Brain microvascular endothelial cell (primary cell): ENCODE results near the gene DIS3L2.

Source experiments
- DNase-seq: peaks from one replicate; pipeline ENCODE4 v3.0.0-alpha.2; 2020
- H3K27ac ChIP-seq: fragments of 250-450 bp; sonication (Bioruptor Pico); 2 replicates; pipeline ENCODE4 v1.5.1; 2020; ENCODE audit warnings: mild to moderate bottlenecking, moderate library complexity
- H3K27me3 ChIP-seq: fragments of 250-450 bp; sonication (Bioruptor Pico); replicated peaks from 2 replicates; pipeline ENCODE4 v1.5.1; 2020; ENCODE audit warnings: mild to moderate bottlenecking
- H3K36me3 ChIP-seq: fragments of 250-450 bp; sonication (Bioruptor Pico); replicated peaks from 2 replicates; pipeline ENCODE4 v1.5.1; 2020; ENCODE audit warnings: mild to moderate bottlenecking
- H3K4me3 ChIP-seq: 2 replicates; pipeline ENCODE4 v1.5.1; 2011; ENCODE audit warnings: low read depth, mild to moderate bottlenecking, control low read depth, low read length, moderate library complexity
- CTCF ChIP-seq: IDR thresholded peaks from 2 replicates; pipeline ENCODE4 v1.5.1; 2011; ENCODE audit warnings: low read depth, mild to moderate bottlenecking, moderate library complexity, low read length, control low read depth, inconsistent platforms; ENCODE audit errors: missing control alignments
- in situ Hi-C: cut with HindIII; loops from 2 replicates; pipeline ENCODE4 v1.10.0; 2017; ENCODE audit warnings: low sequenced_read_pairs, low pct_ligation_motif_present

The DIS3L2 gene

GRCh38 chr2:232116852-232117251 is 155.3 kb downstream of the DIS3L2 start:
- in situ Hi-C loops = no loop called here
- no peak for DNase-seq

GRCh38 chr2:232117413-232117812 is 155.9 kb downstream of the DIS3L2 start:
- Histone ChIP-seq H3K36me3 (no peaks in the 10 kb centered on the region), H3K4me3 (no peak overlapping the region), H3K27me3 (no peaks in the 10 kb centered on the region), H3K27ac (no peak overlapping the region)
- TF ChIP-seq CTCF = no peak
- no peak for DNase-seq
- in situ Hi-C loops = no loop called here

More at GRCh38 chr2:232116852-232117251, 155.3 kb downstream of the DIS3L2 start:
- H3K36me3 ChIP-seq = no peaks in the 10 kb centered on the region
- H3K27me3 ChIP-seq = no peaks in the 10 kb centered on the region
- TF ChIP-seq CTCF = no peak
- no peak overlapping the region for H3K27ac ChIP-seq
- no peak overlapping the region for H3K4me3 ChIP-seq

DNA sequence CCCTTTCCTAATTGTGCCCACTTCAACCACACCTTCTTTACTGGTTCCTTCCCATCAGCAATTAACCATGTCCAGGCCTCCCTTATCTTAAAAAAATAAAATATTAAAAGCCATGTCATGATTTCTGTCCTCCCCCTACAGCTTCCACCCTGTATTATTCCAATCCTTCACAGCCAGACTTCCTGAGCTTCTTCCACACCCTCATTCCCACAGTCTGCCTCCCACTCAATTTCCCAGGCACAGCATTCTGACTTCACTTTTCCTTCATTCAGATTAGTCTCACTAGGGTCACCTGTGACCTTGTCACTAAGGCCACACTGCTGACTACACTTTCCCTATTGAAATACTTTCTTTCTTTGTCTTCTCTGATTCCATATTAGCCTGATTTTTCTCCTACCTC is 159.4 kb downstream of the DIS3L2 start:
- in situ Hi-C loops = no loop called here
- DNase-seq = no peak
- Histone ChIP-seq H3K27ac (no peak overlapping the region), H3K36me3 (no peaks in the 10 kb centered on the region), H3K27me3 (no peaks in the 10 kb centered on the region), H3K4me3 (no peak overlapping the region)
- TF ChIP-seq CTCF = no peak

- in situ Hi-C loops = no loop called here
- no peak for TF ChIP-seq CTCF
- no peaks in the 10 kb centered on the region for H3K27me3 ChIP-seq
- H3K4me3 ChIP-seq = no peak overlapping the region
- H3K36me3 ChIP-seq = no peaks in the 10 kb centered on the region
- H3K27ac ChIP-seq = no peak overlapping the region
- no peak for DNase-seq
Observed at GRCh38 chr2:232124309-232124708, 162.8 kb downstream of the DIS3L2 start.

DNA sequence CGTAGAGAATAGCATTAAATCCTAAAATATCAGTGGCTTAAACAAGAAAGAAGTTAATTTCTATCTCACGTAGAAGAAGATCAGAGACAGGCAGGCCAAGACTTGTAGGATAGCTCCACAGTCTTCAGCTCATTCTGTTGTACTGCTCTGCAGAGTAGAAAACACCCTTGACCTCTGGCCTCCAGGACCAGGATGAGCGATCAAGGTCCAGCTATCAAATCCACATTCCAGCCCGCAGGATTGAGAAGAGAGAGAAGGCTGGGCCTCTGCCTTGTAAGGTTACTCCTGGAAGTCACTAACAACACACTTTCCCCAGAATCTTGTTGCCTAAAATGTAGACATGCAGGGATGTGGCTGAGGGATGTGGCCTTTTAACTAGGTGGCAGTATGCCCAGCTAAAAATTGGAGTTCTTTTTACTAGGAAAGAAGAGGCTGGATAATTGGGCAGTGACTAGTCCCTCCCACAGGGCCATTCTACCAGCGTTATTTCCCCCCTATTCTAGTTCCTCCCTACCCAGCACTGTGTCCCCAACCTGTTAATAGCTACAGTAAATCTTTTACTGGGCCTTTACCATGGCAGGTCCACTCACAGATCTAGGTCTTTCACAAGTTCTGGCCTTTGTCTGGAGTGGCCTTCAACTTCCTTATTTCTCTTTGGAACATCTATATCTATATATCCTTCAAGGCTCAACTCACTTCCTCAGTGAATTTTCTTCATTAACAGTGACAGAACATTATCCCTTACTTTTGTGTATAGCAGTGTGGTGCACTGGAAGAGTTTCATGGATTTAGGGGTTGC is 165.0 kb downstream of the DIS3L2 start:
- TF ChIP-seq CTCF = no peak
- H3K27me3 ChIP-seq = no peaks in the 10 kb centered on the region
- no peak for DNase-seq
- no peak overlapping the region for H3K4me3 ChIP-seq
- in situ Hi-C loops = no loop called here
- H3K36me3 ChIP-seq = no peaks in the 10 kb centered on the region
- no peak overlapping the region for H3K27ac ChIP-seq

- no peaks in the 10 kb centered on the region for H3K27me3 ChIP-seq
- H3K27ac ChIP-seq = no peak overlapping the region
- H3K36me3 ChIP-seq = no peaks in the 10 kb centered on the region
- in situ Hi-C loops = no loop called here
- no peak for TF ChIP-seq CTCF
- no peak for DNase-seq
- H3K4me3 ChIP-seq = no peak overlapping the region
Observed at GRCh38 chr2:232129483-232129882, 168.0 kb downstream of the DIS3L2 start.
